Panc1 (cell line): ENCODE measurements around the gene ZNF639. TPM values are rescaled to one million over a fixed set of nuclear protein-coding genes. Genes with fewer than 3 reads are reported as not detected.
A peak's percentile ranks its signal among the peaks of the same experiment; 100 is the strongest.
"Not testable (repeated sequence)": the region's sequence is repeated elsewhere in the genome, so short reads cannot be mapped to it uniquely, and the experiment has no call there.

Experiments used
- ATAC-seq: fragments of 200-7000 bp; cut with Tn5 transposase; 2 replicates; pipeline ENCODE4 v1.9.1; 2020; ENCODE audit warnings: mild to moderate bottlenecking, moderate library complexity
- Bru-seq: library from RNA; stranded (reverse); fragments of 400-500 nt; gene quantifications from one replicate; lab custom pipeline; 2021; lab: Mats Ljungman, UMichigan
- BruChase-seq, 2 experiments: library from RNA; stranded (reverse); fragments of 400-500 nt; gene quantifications; one replicate each; lab custom pipeline; 2021; lab: Mats Ljungman, UMichigan
- BruUV-seq: library from RNA; stranded (reverse); fragments of 400-500 nt; replicated peaks from 2 replicates; lab custom pipeline; 2021; lab: Mats Ljungman, UMichigan
- CTCF ChIA-PET: fragments of 300-600 bp; sonication (Branson Sonifier 250); formaldehyde crosslinking; loops from one replicate; lab custom pipeline; 2022; ENCODE audit warnings: antibody characterized with exemption; lab: Charles Lee
- POLR2A ChIA-PET: fragments of 300-600 bp; sonication (Branson Sonifier 250); formaldehyde crosslinking; loops from one replicate; lab custom pipeline; 2022; ENCODE audit warnings: antibody characterized with exemption; lab: Charles Lee
- DNase-seq: peaks from one replicate; pipeline ENCODE4 v3.0.0-alpha.2; 2010; ENCODE audit warnings: low read depth, low spot score
- H3K27ac ChIP-seq: 2 replicates; pipeline ENCODE4 v1.5.1; 2011; ENCODE audit warnings: mild to moderate bottlenecking, low read length, inconsistent platforms
- H3K27me3 ChIP-seq: fragments of 200-500 bp; sonication (Bioruptor generic); 2 replicates; pipeline ENCODE4 v1.6.0; 2014; ENCODE audit warnings: low read length, inconsistent platforms; ENCODE audit not compliant: control insufficient read depth, insufficient read depth
- H3K36me3 ChIP-seq: fragments of 200-500 bp; sonication (Bioruptor generic); 2 replicates; pipeline ENCODE4 v1.5.1; 2014; ENCODE audit warnings: inconsistent platforms, mild to moderate bottlenecking, low read length, moderate library complexity; ENCODE audit not compliant: control insufficient read depth, insufficient read depth
- H3K4me1 ChIP-seq: 2 replicates; pipeline ENCODE4 v1.5.1; 2011; ENCODE audit warnings: inconsistent platforms, mild to moderate bottlenecking, low read length, moderate library complexity; ENCODE audit not compliant: control insufficient read depth, insufficient read depth
- H3K4me3 ChIP-seq, 2 experiments: 2 replicates each; pipeline ENCODE4 v1.5.1; 2011 to 2012; ENCODE audit warnings: low read depth in 2 of 2, low read length in 2 of 2, mild to moderate bottlenecking in 2 of 2, inconsistent platforms in 1 of 2, moderate library complexity in 1 of 2
- H3K9me3 ChIP-seq: fragments of 200-500 bp; sonication (Bioruptor generic); 2 replicates; pipeline ENCODE4 v1.5.1; 2014; ENCODE audit warnings: low read depth, mild to moderate bottlenecking, inconsistent platforms, low read length, moderate library complexity; ENCODE audit not compliant: control insufficient read depth, insufficient read depth
- CTCF ChIP-seq: fragments of 450-650 bp; IDR thresholded peaks from 2 replicates; pipeline ENCODE4 v1.5.1; 2017; ENCODE audit warnings: mild to moderate bottlenecking
- POLR2AphosphoS5 ChIP-seq: IDR thresholded peaks from 2 replicates; pipeline ENCODE4 v1.6.1; 2012; ENCODE audit warnings: mild to moderate bottlenecking, low read depth, low read length, moderate library complexity
- SIN3A ChIP-seq: IDR thresholded peaks from 2 replicates; pipeline ENCODE4 v1.6.1; 2012; ENCODE audit warnings: low read depth, mild to moderate bottlenecking, low read length, moderate library complexity, borderline replicate concordance; ENCODE audit not compliant: insufficient read depth
- TCF7L2 ChIP-seq: IDR thresholded peaks from 2 replicates; pipeline ENCODE4 v1.6.1; 2011; ENCODE audit warnings: mild to moderate bottlenecking, low read depth, low read length, inconsistent platforms
- in situ Hi-C: cut with HindIII; loops from 2 replicates; pipeline ENCODE4 v1.10.0; 2016; ENCODE audit warnings: low sequenced_read_pairs, low pct_unique_long_range_greater_than_20kb
- intact Hi-C: fragments of 100-400 bp; cut with micrococcal nuclease; formaldehyde crosslinking; loops from one replicate; pipeline ENCODE4 v1.10.0; 2022; ENCODE audit not compliant: unreplicated experiment
- long read RNA-seq: library from polyadenylated mRNA; unstranded; transcript quantifications from one replicate; pipeline ENCODE4 v2.0.0, GENCODE V29; 2021; ENCODE audit not compliant: unreplicated experiment
- polyA plus RNA-seq: library from polyadenylated mRNA; unstranded; fragments of >200 nt; gene quantifications from one replicate; pipeline ENCODE4 v1.2.1, GENCODE V29; 2012; ENCODE audit warnings: missing spikeins; ENCODE audit not compliant: insufficient read length
- total RNA-seq: library from RNA; stranded (reverse); gene quantifications from one replicate; pipeline ENCODE4 v1.2.1, GENCODE V29; 2021; ENCODE audit not compliant: unreplicated experiment
- TF ChIP-seq, protein P1 (sequence below), 2 experiments: IDR thresholded peaks; 2 replicates each; pipeline ENCODE4 v1.6.1; 2011 to 2012; ENCODE audit warnings: low read depth in 2 of 2, control low read depth in 1 of 2, low read length in 1 of 2, mild to moderate bottlenecking in 1 of 2, moderate library complexity in 1 of 2; ENCODE audit not compliant: insufficient read depth in 1 of 2

The ZNF639 gene, protein sequence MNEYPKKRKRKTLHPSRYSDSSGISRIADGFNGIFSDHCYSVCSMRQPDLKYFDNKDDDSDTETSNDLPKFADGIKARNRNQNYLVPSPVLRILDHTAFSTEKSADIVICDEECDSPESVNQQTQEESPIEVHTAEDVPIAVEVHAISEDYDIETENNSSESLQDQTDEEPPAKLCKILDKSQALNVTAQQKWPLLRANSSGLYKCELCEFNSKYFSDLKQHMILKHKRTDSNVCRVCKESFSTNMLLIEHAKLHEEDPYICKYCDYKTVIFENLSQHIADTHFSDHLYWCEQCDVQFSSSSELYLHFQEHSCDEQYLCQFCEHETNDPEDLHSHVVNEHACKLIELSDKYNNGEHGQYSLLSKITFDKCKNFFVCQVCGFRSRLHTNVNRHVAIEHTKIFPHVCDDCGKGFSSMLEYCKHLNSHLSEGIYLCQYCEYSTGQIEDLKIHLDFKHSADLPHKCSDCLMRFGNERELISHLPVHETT
- 56.1 TPM for total RNA-seq
- polyA plus RNA-seq: 25.7 TPM
- Bru-seq, nascent RNA: percentile 91 among the genes with signal in this experiment
- BruChase-seq, experiment 1, labeled RNA remaining after a 2-hour chase: percentile 96 among the genes with signal in this experiment
- BruChase-seq, experiment 2, labeled RNA remaining after a 6-hour chase: percentile 91 among the genes with signal in this experiment
- long read RNA-seq, transcript ZNF639-202 (6 exons, 1,117 nt): minor isoform, 7 of 154 reads
- long read RNA-seq, transcript ZNF639-207 (7 exons, 1,228 nt): major isoform, 97 of 154 reads
- long read RNA-seq, transcript ZNF639-209 (6 exons, 2,033 nt): minor isoform, 29 of 154 reads
- long read RNA-seq, partial matches to known transcripts: 6 of 154 reads
- long read RNA-seq, other reads (novel, unspliced or antisense): 11 of 154 reads

GRCh38 chr3:179322286-179323196 lies at the start of gene ZNF639:
Gene ZNF639 (plus strand): TSS chr3:179323031. CDS start chr3:179328294, 5,263 bp downstream.
- DNase-seq (peak; percentile 33), ATAC-seq (peak; percentile 95)
- Histone ChIP-seq H3K4me3 (peak within 1 kb of the TSS; percentile 87 to 89), H3K9me3 (no peaks in the 10 kb centered on the region), H3K36me3 (peaks cover 4% of the 10 kb centered on the region), H3K4me1 (peaks cover 20% of the 10 kb centered on the region), H3K27me3 (no peaks in the 10 kb centered on the region), H3K27ac (peak within 1 kb of the TSS; percentile 95)
- TF ChIP-seq POLR2AphosphoS5 (peak; percentile 70), CTCF (peak; percentile 96), TCF7L2 (0 out of 2 replicates have a peak, but pooled peaks have one; percentile 18), SIN3A (no peak; the same call in 1 of the 2 replicates)
- TF ChIP-seq, protein P1, sequence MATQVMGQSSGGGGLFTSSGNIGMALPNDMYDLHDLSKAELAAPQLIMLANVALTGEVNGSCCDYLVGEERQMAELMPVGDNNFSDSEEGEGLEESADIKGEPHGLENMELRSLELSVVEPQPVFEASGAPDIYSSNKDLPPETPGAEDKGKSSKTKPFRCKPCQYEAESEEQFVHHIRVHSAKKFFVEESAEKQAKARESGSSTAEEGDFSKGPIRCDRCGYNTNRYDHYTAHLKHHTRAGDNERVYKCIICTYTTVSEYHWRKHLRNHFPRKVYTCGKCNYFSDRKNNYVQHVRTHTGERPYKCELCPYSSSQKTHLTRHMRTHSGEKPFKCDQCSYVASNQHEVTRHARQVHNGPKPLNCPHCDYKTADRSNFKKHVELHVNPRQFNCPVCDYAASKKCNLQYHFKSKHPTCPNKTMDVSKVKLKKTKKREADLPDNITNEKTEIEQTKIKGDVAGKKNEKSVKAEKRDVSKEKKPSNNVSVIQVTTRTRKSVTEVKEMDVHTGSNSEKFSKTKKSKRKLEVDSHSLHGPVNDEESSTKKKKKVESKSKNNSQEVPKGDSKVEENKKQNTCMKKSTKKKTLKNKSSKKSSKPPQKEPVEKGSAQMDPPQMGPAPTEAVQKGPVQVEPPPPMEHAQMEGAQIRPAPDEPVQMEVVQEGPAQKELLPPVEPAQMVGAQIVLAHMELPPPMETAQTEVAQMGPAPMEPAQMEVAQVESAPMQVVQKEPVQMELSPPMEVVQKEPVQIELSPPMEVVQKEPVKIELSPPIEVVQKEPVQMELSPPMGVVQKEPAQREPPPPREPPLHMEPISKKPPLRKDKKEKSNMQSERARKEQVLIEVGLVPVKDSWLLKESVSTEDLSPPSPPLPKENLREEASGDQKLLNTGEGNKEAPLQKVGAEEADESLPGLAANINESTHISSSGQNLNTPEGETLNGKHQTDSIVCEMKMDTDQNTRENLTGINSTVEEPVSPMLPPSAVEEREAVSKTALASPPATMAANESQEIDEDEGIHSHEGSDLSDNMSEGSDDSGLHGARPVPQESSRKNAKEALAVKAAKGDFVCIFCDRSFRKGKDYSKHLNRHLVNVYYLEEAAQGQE (IDR thresholded peaks at IDR 0.05; ENCODE audit: insufficient read depth in 1 of 2, low read depth in 2 of 2, low read length in 1 of 2): no peak; a peak in 1 of 4 replicates
- POLR2A ChIA-PET: no interaction called here
- CTCF ChIA-PET: interaction anchor here (0.6 to 1.4 kb wide), 3 partner anchors 176 to 886 kb away, joined by 3 to 5 read pairs (median 3); no protein-coding TSS in a partner anchor
- in situ Hi-C loops (no loop called here), intact Hi-C loops (loop anchor here (5.0 kb wide), 1 partner anchor 240 kb away; the partner anchor contains the start of gene ACTL6A)
- no TSS peak for BruUV-seq

DNA sequence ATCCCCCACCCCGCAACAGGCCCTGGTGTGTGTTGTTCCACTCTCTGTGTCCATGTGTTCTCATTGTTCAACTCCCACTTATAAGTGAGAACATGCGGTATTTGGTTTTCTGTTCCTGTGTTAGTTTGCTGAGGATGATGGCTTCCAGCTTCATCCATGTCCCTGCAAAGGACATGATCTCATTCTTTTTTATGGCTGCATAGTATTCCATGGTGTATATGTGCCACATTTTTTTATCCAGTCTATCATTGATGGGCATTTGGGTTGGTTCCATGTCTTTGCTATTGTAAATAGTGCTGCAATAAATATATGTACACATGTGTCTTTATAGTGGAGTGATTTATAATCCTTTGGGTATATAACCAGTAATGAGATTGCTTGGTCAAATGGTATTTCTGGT lies 48.4 kb upstream of the ZNF639 start:
- ATAC-seq, intact Hi-C loops: not testable (repeated sequence)
- CTCF ChIA-PET: interaction anchor here (0.7 kb wide), 1 partner anchor 220 kb away, joined by 5 read pairs; no protein-coding TSS in a partner anchor

More for the DNA sequence above, 48.4 kb upstream of the ZNF639 start:
- H3K27ac ChIP-seq, H3K9me3 ChIP-seq, in situ Hi-C loops, BruUV-seq, H3K27me3 ChIP-seq, H3K36me3 ChIP-seq, DNase-seq, H3K4me1 ChIP-seq, POLR2A ChIA-PET, H3K4me3 ChIP-seq: not testable (repeated sequence)
